Mammary epithelial cell (primary cell): ENCODE measurements around the gene BASP1.

Experiments used
- CTCF ChIP-seq, 2 donors: IDR thresholded peaks in 1 of 2; conservative IDR thresholded peaks in 1 of 2; 2 replicates each; pipeline ENCODE4 v1.5.1; 2011 to 2012; ENCODE audit warnings: inconsistent platforms in 2 of 2, low read length in 2 of 2, mild to moderate bottlenecking in 2 of 2, control low read depth in 1 of 2, low read depth in 1 of 2; ENCODE audit not compliant: insufficient read depth in 1 of 2; ENCODE audit errors: extremely low read depth in 1 of 2
- EZH2 ChIP-seq: IDR thresholded peaks from 2 replicates; pipeline ENCODE4 v1.6.1; 2012; ENCODE audit warnings: low read length, inconsistent platforms, borderline replicate concordance

GRCh38 chr5:17220469-17220868 lies 3.0 kb downstream of the BASP1 start:
- no peak for TF ChIP-seq CTCF (conservative IDR thresholded peaks at IDR 0.05 in 1 of 2, IDR thresholded peaks at IDR 0.05 in 1 of 2; ENCODE audit: extremely low read depth in 1 of 2, insufficient read depth in 1 of 2, low read depth in 1 of 2, low read length in 2 of 2)
- no peak for TF ChIP-seq EZH2
